Suprapubic skin (tissue), 2 donors: Measurements from ENCODE around the gene IRF9.

Source experiments
- EP300 ChIP-seq: sonication (generic); formaldehyde crosslinking; IDR thresholded peaks from one replicate; pipeline ENCODE4 v1.6.1; 2017; ENCODE audit warnings: antibody characterized with exemption
- POLR2A ChIP-seq, 2 donors: fragments of 450-650 bp; IDR thresholded peaks; one replicate each; pipeline ENCODE4 v1.6.1; 2017; ENCODE audit warnings: antibody characterized with exemption in 2 of 2, mild to moderate bottlenecking in 2 of 2, moderate library complexity in 2 of 2

DNA sequence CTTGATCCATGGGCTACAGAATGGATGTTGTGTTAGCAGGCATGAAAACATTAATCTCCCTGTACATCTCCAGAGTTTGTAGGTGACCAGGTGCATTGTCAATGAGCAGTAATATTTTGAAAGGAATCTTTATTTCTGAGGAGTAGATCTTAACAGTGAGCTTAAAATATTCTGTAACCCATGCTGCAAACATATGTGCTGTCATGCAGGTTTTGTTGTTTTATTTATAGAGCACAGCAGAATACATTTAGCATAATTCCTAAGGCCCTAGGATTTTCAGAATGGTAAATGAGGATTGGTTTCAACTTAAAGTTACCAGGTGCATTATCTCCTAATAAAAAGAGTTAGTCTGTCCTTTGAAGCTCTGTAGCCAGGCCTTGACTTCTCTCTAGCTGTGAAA lies 34.1 kb upstream of the IRF9 start:
- TF ChIP-seq EP300 (no peak), POLR2A (IDR thresholded peaks at IDR 0.05) (no peak)
